OCI-LY1 (cell line): Measurements from ENCODE around the gene ZNF285.

Experiments
- EZH2 ChIP-seq: fragments of 200-600 bp; sonication (generic), shearing (Covaris generic); IDR thresholded peaks from 2 replicates; pipeline ENCODE4 v1.8.0; 2017; ENCODE audit warnings: borderline replicate concordance, mixed run types, mild to moderate bottlenecking, antibody characterized with exemption, low read length, moderate library complexity, mixed read lengths
- TF ChIP-seq, protein P1 (sequence below): fragments of 200-600 bp; sonication (generic), shearing (Covaris generic); IDR thresholded peaks from 2 replicates; pipeline ENCODE4 v1.5.1; 2017; ENCODE audit warnings: mild to moderate bottlenecking, antibody characterized with exemption, low read length, moderate library complexity, mixed read lengths

DNA sequence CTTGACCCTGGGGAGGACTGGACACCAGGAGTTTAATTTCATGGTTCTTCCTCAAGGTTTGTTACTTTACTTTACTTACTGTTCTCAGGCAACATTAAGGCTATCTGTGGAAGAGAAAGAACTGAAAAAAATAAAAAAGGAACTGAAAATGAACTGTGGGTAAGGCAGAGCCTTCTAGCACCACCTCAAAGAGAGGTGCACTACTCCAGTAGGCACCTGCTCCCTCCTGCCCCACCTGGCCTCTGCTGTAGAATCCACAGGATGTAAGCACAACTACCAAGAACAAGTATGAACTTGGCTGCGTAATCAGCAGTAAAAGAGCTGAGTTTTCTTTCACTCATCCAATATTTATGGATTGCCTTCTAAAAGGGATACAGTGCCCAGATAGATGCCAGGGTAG is 57.2 kb downstream of the ZNF285 start:
- TF ChIP-seq, protein P1, sequence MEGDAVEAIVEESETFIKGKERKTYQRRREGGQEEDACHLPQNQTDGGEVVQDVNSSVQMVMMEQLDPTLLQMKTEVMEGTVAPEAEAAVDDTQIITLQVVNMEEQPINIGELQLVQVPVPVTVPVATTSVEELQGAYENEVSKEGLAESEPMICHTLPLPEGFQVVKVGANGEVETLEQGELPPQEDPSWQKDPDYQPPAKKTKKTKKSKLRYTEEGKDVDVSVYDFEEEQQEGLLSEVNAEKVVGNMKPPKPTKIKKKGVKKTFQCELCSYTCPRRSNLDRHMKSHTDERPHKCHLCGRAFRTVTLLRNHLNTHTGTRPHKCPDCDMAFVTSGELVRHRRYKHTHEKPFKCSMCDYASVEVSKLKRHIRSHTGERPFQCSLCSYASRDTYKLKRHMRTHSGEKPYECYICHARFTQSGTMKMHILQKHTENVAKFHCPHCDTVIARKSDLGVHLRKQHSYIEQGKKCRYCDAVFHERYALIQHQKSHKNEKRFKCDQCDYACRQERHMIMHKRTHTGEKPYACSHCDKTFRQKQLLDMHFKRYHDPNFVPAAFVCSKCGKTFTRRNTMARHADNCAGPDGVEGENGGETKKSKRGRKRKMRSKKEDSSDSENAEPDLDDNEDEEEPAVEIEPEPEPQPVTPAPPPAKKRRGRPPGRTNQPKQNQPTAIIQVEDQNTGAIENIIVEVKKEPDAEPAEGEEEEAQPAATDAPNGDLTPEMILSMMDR: no peak
- no peak for TF ChIP-seq EZH2
